Breast epithelium (tissue), 4 donors: ENCODE results near the gene GFRAL. TPM values are rescaled to one million over a fixed set of nuclear protein-coding genes. Genes with fewer than 3 reads are reported as not detected.

ENCODE experiments used
- DNase-seq, 2 donors: peaks; one replicate each; pipeline ENCODE4 v3.0.0-alpha.2; 2019; ENCODE audit warnings: low spot score in 2 of 2
- H3K27ac ChIP-seq, 2 donors: fragments of 200-600 bp; sonication (generic) in 1 of 2; one replicate each; pipeline ENCODE4 v1.5.1; 2016 to 2019; ENCODE audit warnings: mild to moderate bottlenecking in 1 of 2
- H3K27me3 ChIP-seq, 2 donors: fragments of 200-600 bp; sonication (generic) in 1 of 2; one replicate each; pipeline versions ENCODE4 v1.5.1 to v1.6.0; 2017 to 2019; ENCODE audit warnings: control low read depth in 1 of 2, mild to moderate bottlenecking in 1 of 2
- H3K36me3 ChIP-seq: fragments of 200-600 bp; one replicate; pipeline ENCODE4 v1.5.1; 2019
- H3K4me1 ChIP-seq, 2 donors: fragments of 200-600 bp; sonication (generic); one replicate each; pipeline ENCODE4 v1.5.1; 2016 to 2019; ENCODE audit warnings: control low read depth in 1 of 2
- H3K4me3 ChIP-seq, 3 donors: fragments of 200-600 bp; sonication (generic); 1 replicate in 2 of 3; 2 replicates in 1 of 3; pipeline ENCODE4 v1.5.1; 2016 to 2019; ENCODE audit warnings: mild to moderate bottlenecking in 3 of 3, moderate library complexity in 2 of 3
- H3K9me3 ChIP-seq, 2 donors: fragments of 200-600 bp; sonication (generic) in 1 of 2; one replicate each; pipeline ENCODE4 v1.5.1; 2016 to 2019; ENCODE audit warnings: control low read depth in 1 of 2
- CTCF ChIP-seq, 3 donors: fragments of 450-650 bp; IDR thresholded peaks; one replicate each; pipeline ENCODE4 v1.5.1; 2016 to 2017; ENCODE audit warnings: antibody characterized with exemption in 3 of 3, mild to moderate bottlenecking in 3 of 3, moderate library complexity in 3 of 3
- POLR2A ChIP-seq: fragments of 450-650 bp; IDR thresholded peaks from one replicate; pipeline ENCODE4 v1.6.1; 2016; ENCODE audit warnings: antibody characterized with exemption, mild to moderate bottlenecking, moderate library complexity
- POLR2AphosphoS5 ChIP-seq, 3 donors: sonication (generic); formaldehyde crosslinking; IDR thresholded peaks; one replicate each; pipeline ENCODE4 v1.6.1; 2017; ENCODE audit warnings: antibody characterized with exemption in 3 of 3
- intact Hi-C: fragments of 100-400 bp; cut with DNase I; formaldehyde crosslinking; loops from one replicate; pipeline ENCODE4 v1.15.1; 2023; ENCODE audit warnings: low total_unique reads
- total RNA-seq, 3 donors: library from RNA; depleted of rRNA; stranded (reverse); fragments of >200 nt; gene quantifications; one replicate each; pipeline ENCODE4 v1.1.0, GENCODE V29; 2016

GFRAL gene
- not detected for total RNA-seq

- H3K4me3 ChIP-seq: no peak within 1 kb of the TSS
- no peaks in the 10 kb centered on the region for H3K36me3 ChIP-seq
- H3K27ac ChIP-seq: no peak within 1 kb of the TSS
- H3K4me1 ChIP-seq: no peaks in the 10 kb centered on the region
- no peaks in the 10 kb centered on the region for H3K27me3 ChIP-seq
- TF ChIP-seq CTCF (IDR thresholded peaks at IDR 0.05) (no peak), POLR2AphosphoS5 (IDR thresholded peaks at IDR 0.05) (no peak), POLR2A (no peak)
- no peak for DNase-seq
- H3K9me3 ChIP-seq: no peaks in the 10 kb centered on the region
- intact Hi-C loops: no loop called here
Observed at GRCh38 chr6:55327169-55327568, at the start of gene GFRAL. GFRAL (plus strand) TSS chr6:55327469; CDS start chr6:55327555, 86 bp downstream.

- H3K9me3 ChIP-seq: no peaks in the 10 kb centered on the region
- H3K36me3 ChIP-seq: no peaks in the 10 kb centered on the region
- no peak overlapping the region for H3K27ac ChIP-seq
- DNase-seq: no peak
- no peak for TF ChIP-seq POLR2A
- no peak for TF ChIP-seq POLR2AphosphoS5 (IDR thresholded peaks at IDR 0.05)
- TF ChIP-seq CTCF (IDR thresholded peaks at IDR 0.05): no peak
- intact Hi-C loops: no loop called here
- no peaks in the 10 kb centered on the region for H3K27me3 ChIP-seq
- no peaks in the 10 kb centered on the region for H3K4me1 ChIP-seq
- H3K4me3 ChIP-seq: no peak overlapping the region
Observed at GRCh38 chr6:55277646-55278045, 49.6 kb upstream of the GFRAL start.

DNA sequence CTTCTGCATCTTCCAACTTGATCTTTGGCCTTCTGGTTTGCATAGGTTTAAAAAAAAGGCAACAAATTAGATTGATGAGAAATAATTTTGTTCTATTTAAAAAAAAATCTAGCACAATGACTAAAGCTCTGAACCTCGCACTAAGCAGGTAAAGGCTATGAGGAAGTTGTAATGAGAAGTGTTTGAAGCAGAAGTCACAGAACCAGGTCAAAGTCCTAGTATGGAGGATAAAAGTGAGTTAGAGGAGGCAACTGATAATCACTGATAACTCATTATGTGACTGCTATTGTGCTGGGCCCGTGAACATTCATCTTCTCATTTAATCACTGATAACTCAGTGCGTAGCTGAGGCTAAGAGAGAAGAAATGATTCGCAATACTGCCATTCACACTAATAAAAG lies 46.1 kb upstream of the GFRAL start:
- Histone ChIP-seq H3K36me3 (no peaks in the 10 kb centered on the region), H3K4me3 (no peak overlapping the region), H3K4me1 (no peaks in the 10 kb centered on the region), H3K27ac (no peak overlapping the region), H3K27me3 (no peaks in the 10 kb centered on the region), H3K9me3 (no peaks in the 10 kb centered on the region)
- intact Hi-C loops: no loop called here
- TF ChIP-seq CTCF (IDR thresholded peaks at IDR 0.05): no peak
- TF ChIP-seq POLR2A: no peak
- no peak for TF ChIP-seq POLR2AphosphoS5 (IDR thresholded peaks at IDR 0.05)
- DNase-seq: no peak

GRCh38 chr6:55282115-55282514 lies 45.2 kb upstream of the GFRAL start:
- no peak for DNase-seq
- no peak for TF ChIP-seq POLR2A
- TF ChIP-seq CTCF (IDR thresholded peaks at IDR 0.05): no peak
- no peak for TF ChIP-seq POLR2AphosphoS5 (IDR thresholded peaks at IDR 0.05)
- Histone ChIP-seq H3K4me3 (no peak overlapping the region), H3K27ac (no peak overlapping the region), H3K27me3 (no peaks in the 10 kb centered on the region), H3K9me3 (no peaks in the 10 kb centered on the region), H3K36me3 (no peaks in the 10 kb centered on the region), H3K4me1 (no peaks in the 10 kb centered on the region)
- intact Hi-C loops: no loop called here

GRCh38 chr6:55286824-55287223 lies 40.4 kb upstream of the GFRAL start:
- Histone ChIP-seq H3K4me1 (no peaks in the 10 kb centered on the region), H3K27ac (no peak overlapping the region), H3K9me3 (no peaks in the 10 kb centered on the region), H3K4me3 (no peak overlapping the region), H3K27me3 (no peaks in the 10 kb centered on the region), H3K36me3 (no peaks in the 10 kb centered on the region)
- no peak for DNase-seq
- intact Hi-C loops: loop anchor here (5.0 kb wide), 1 partner anchor 415 kb away; no protein-coding TSS in a partner anchor
- no peak for TF ChIP-seq CTCF (IDR thresholded peaks at IDR 0.05)
- TF ChIP-seq POLR2AphosphoS5 (IDR thresholded peaks at IDR 0.05): no peak
- no peak for TF ChIP-seq POLR2A
